Spinal cord (tissue), 10 donors: ENCODE data around the gene CHN1. TPM values are rescaled to one million over a fixed set of nuclear protein-coding genes. Genes with fewer than 3 reads are reported as not detected.

Experiments used
- DNase-seq, 6 donors: peaks; one replicate each; pipeline versions ENCODE4 v3.0.0 to v3.0.0-alpha.2; 2013 to 2015; ENCODE audit warnings: low spot score in 6 of 6, low read depth in 4 of 6
- H3K27ac ChIP-seq: one replicate; pipeline ENCODE4 v1.5.1; 2013; ENCODE audit warnings: low read depth, low read length, control low read depth
- H3K27me3 ChIP-seq: one replicate; pipeline ENCODE4 v1.6.1; 2013; ENCODE audit warnings: low read length; ENCODE audit not compliant: control insufficient read depth, insufficient read depth
- H3K36me3 ChIP-seq: one replicate; pipeline ENCODE4 v1.6.1; 2013; ENCODE audit warnings: low read length; ENCODE audit not compliant: control insufficient read depth, insufficient read depth
- H3K4me1 ChIP-seq: one replicate; pipeline ENCODE4 v1.6.1; 2013; ENCODE audit warnings: low read length; ENCODE audit not compliant: control insufficient read depth, insufficient read depth
- H3K4me3 ChIP-seq: one replicate; pipeline ENCODE4 v1.5.1; 2013; ENCODE audit warnings: low read depth, low read length, control low read depth
- H3K9me3 ChIP-seq: one replicate; pipeline ENCODE4 v1.6.1; 2013; ENCODE audit warnings: low read length; ENCODE audit not compliant: control insufficient read depth, insufficient read depth
- WGBS: methylation state at CpG from one replicate; pipeline ENCODE4 v1.1.5; 2013; ENCODE audit warnings: missing lambda C conversion rate; ENCODE audit not compliant: insufficient coverage; 5-methylcytosine and 5-hydroxymethylcytosine counted together
- polyA plus RNA-seq, 2 donors: library from polyadenylated mRNA; unstranded; fragments of 120-200 nt; gene quantifications; one replicate each; pipeline ENCODE4 v1.2.1, GENCODE V29; 2013; ENCODE audit not compliant: insufficient read length in 2 of 2
- total RNA-seq, 2 donors: library from RNA; depleted of rRNA in 1 of 2; stranded (reverse); fragments of 120-200 nt in 1 of 2; fragments of >200 nt in 1 of 2; gene quantifications; one replicate each; pipeline versions ENCODE4 v1.2.3 to v1.2.4, GENCODE V29; 2013 to 2014
- donor health status: healthy.

The CHN1 gene
- total and polyA plus RNA-seq, 4 donors = 56.9 to 72.4 (median 64.0) TPM

- 84% methylated on average over 5 of the region's 8 CpGs for WGBS
- Histone ChIP-seq H3K4me1 (peaks cover 7% of the 10 kb centered on the region), H3K4me3 (no peak overlapping the region), H3K36me3 (no peaks in the 10 kb centered on the region), H3K9me3 (no peaks in the 10 kb centered on the region), H3K27me3 (no peaks in the 10 kb centered on the region), H3K27ac (no peak overlapping the region)
- DNase-seq = no peak
Observed at GRCh38 chr2:174791020-174791419, 214.2 kb downstream of the CHN1 start.

DNA sequence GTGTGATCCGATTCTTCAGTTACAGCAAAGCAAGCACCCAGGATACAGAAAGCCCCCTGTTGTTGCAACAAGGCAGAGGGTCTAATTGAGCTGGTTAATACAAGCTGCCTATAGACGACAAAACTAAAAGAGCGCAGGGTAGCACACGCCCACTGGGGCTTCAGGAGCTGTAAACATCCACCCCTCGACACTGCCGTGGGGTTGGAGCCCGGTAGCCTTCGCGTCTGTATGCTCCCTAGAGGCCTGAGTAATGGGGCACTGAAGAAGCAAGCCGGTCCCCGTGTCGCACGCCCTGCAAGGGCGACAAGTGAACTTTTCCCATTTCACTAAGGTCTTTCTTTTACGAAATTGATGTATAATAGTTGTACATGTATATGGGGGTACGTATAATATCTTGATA lies 216.2 kb downstream of the CHN1 start:
- Histone ChIP-seq H3K9me3 (no peaks in the 10 kb centered on the region), H3K4me3 (no peak overlapping the region), H3K36me3 (no peaks in the 10 kb centered on the region), H3K4me1 (peaks cover 7% of the 10 kb centered on the region), H3K27me3 (no peaks in the 10 kb centered on the region), H3K27ac (no peak overlapping the region)
- WGBS = 94% methylated on average over 8 of the region's 16 CpGs
- no peak for DNase-seq

GRCh38 chr2:174788291-174788929 lies 216.8 kb downstream of the CHN1 start:
- H3K4me1 ChIP-seq = peaks cover 7% of the 10 kb centered on the region
- no peaks in the 10 kb centered on the region for H3K9me3 ChIP-seq
- H3K27me3 ChIP-seq = no peaks in the 10 kb centered on the region
- H3K36me3 ChIP-seq = no peaks in the 10 kb centered on the region
- no peak overlapping the region for H3K4me3 ChIP-seq
- no peak for DNase-seq
- 88% methylated on average over 4 of the region's 15 CpGs for WGBS
- peak overlapping the region; percentile 50 for H3K27ac ChIP-seq

DNA sequence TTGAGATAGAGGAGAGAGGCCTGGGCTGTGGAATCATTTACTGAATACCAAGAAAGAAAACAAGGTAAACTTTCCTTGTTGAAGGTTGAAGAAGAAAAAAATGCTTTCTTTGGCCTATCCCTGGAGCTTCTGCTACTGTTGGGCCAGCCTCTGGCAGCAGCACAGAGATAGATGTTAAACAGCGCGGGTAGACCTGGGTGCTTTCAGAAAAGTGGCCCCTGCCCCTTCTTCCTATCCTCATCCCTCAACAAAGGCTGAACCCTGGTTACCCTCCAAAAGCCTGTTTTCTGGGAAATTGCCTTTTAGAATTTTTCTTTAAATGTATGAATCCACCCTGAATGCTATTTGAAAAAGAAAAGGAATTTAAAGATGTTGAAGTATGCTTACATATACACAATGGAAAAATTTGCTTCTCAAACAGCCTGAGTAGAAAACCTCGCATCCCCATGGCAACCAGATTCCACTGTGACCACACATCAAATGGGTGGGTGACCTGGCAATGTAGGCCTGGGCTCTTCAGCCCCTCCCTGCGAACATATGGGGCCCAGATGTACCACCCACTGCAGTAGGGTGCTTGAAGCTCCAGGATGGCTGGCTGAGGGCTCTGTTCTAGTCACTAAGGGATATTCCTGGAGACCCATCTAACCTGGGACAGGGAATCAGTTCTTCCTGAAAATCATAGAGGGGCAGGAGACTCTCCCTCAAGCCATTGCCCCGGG lies 217.5 kb downstream of the CHN1 start:
- WGBS = 38% methylated on average over 2 of the region's 5 CpGs
- peak overlapping the region; percentile 50 for H3K27ac ChIP-seq
- DNase-seq = peak in 3 of 6 donors; percentile 31 to 73 (median 67)
- peaks cover 7% of the 10 kb centered on the region for H3K4me1 ChIP-seq
- H3K36me3 ChIP-seq = no peaks in the 10 kb centered on the region
- no peaks in the 10 kb centered on the region for H3K9me3 ChIP-seq
- H3K4me3 ChIP-seq = no peak overlapping the region
- no peaks in the 10 kb centered on the region for H3K27me3 ChIP-seq

GRCh38 chr2:174786066-174786725 lies 219.0 kb downstream of the CHN1 start:
- Histone ChIP-seq H3K9me3 (no peaks in the 10 kb centered on the region), H3K27ac (no peak overlapping the region), H3K4me3 (no peak overlapping the region), H3K4me1 (peaks cover 13% of the 10 kb centered on the region), H3K36me3 (no peaks in the 10 kb centered on the region), H3K27me3 (no peaks in the 10 kb centered on the region)
- DNase-seq = no peak
- WGBS = no CpG with 5 or more reads among the region's 8 CpGs

DNA sequence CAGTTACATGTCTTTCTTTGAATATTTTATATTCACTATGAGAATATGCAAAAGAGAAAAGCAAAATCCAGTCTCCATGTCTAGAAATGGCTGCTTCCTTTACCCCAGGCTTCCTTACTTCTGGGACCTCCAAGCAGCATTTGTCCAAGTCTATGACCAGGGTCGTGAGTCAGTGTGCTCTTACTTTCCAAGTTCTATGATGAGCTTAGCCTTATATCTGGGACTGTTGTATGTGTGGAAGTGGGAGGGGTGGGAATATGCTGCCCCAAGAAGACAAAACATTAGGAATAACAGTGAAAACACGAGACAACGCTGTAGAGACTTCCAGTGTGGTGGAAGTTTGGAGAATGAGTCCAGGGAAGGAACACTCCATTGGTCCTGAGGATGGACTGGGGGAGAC lies 219.7 kb downstream of the CHN1 start:
- 91% methylated on average over 2 of the region's 3 CpGs for WGBS
- no peaks in the 10 kb centered on the region for H3K9me3 ChIP-seq
- DNase-seq = no peak
- no peaks in the 10 kb centered on the region for H3K27me3 ChIP-seq
- H3K4me3 ChIP-seq = no peak overlapping the region
- H3K36me3 ChIP-seq = no peaks in the 10 kb centered on the region
- H3K4me1 ChIP-seq = peaks cover 13% of the 10 kb centered on the region
- no peak overlapping the region for H3K27ac ChIP-seq

- Histone ChIP-seq H3K9me3 (no peaks in the 10 kb centered on the region), H3K27ac (no peak overlapping the region), H3K4me1 (peaks cover 13% of the 10 kb centered on the region), H3K27me3 (no peaks in the 10 kb centered on the region), H3K4me3 (no peak overlapping the region), H3K36me3 (no peaks in the 10 kb centered on the region)
- 100% methylated on average over 2 of the region's 5 CpGs for WGBS
- DNase-seq = no peak
Observed at GRCh38 chr2:174784909-174785308, 220.3 kb downstream of the CHN1 start.

- Histone ChIP-seq H3K4me1 (peaks cover 13% of the 10 kb centered on the region), H3K27ac (no peak overlapping the region), H3K27me3 (no peaks in the 10 kb centered on the region), H3K9me3 (no peaks in the 10 kb centered on the region), H3K4me3 (no peak overlapping the region), H3K36me3 (no peaks in the 10 kb centered on the region)
- 87% methylated on average over 7 of the region's 7 CpGs for WGBS
- DNase-seq = no peak
Observed at GRCh38 chr2:174784316-174784715, 220.9 kb downstream of the CHN1 start.

GRCh38 chr2:174781996-174782395 lies 223.2 kb downstream of the CHN1 start:
- no peaks in the 10 kb centered on the region for H3K36me3 ChIP-seq
- H3K9me3 ChIP-seq = no peaks in the 10 kb centered on the region
- no peaks in the 10 kb centered on the region for H3K27me3 ChIP-seq
- H3K4me1 ChIP-seq = peaks cover 16% of the 10 kb centered on the region
- no peak overlapping the region for H3K27ac ChIP-seq
- DNase-seq = peak in 1 of 6 donors; percentile 59
- WGBS = no CpG with 5 or more reads among the region's 11 CpGs
- H3K4me3 ChIP-seq = no peak overlapping the region
